D721Med (cell line): ENCODE data around the gene CHST11.

Source experiments
- DNase-seq: peaks from one replicate; pipeline ENCODE4 v3.0.0; 2011; ENCODE audit warnings: low spot score; ENCODE audit not compliant: insufficient read length
- FAIRE-seq: peaks from 2 replicates; lab custom pipeline; 2011; peaks lifted over from hg19 to GRCh38; lab: Jason Lieb, UNC
- TF ChIP-seq, protein P1 (sequence below): IDR thresholded peaks from 2 replicates; pipeline ENCODE4 v1.5.1; 2012; ENCODE audit warnings: mild to moderate bottlenecking, control low read depth; ENCODE audit not compliant: insufficient read depth; ENCODE audit errors: missing control alignments

CHST11 gene

GRCh38 chr12:104516821-104517220 is 60.1 kb downstream of the CHST11 start:
- TF ChIP-seq, protein P1, sequence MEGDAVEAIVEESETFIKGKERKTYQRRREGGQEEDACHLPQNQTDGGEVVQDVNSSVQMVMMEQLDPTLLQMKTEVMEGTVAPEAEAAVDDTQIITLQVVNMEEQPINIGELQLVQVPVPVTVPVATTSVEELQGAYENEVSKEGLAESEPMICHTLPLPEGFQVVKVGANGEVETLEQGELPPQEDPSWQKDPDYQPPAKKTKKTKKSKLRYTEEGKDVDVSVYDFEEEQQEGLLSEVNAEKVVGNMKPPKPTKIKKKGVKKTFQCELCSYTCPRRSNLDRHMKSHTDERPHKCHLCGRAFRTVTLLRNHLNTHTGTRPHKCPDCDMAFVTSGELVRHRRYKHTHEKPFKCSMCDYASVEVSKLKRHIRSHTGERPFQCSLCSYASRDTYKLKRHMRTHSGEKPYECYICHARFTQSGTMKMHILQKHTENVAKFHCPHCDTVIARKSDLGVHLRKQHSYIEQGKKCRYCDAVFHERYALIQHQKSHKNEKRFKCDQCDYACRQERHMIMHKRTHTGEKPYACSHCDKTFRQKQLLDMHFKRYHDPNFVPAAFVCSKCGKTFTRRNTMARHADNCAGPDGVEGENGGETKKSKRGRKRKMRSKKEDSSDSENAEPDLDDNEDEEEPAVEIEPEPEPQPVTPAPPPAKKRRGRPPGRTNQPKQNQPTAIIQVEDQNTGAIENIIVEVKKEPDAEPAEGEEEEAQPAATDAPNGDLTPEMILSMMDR, result no peak
- FAIRE-seq (no peak), DNase-seq (no peak)

- no peak for FAIRE-seq
- TF ChIP-seq, protein P1, result no peak
- no peak for DNase-seq
Observed at GRCh38 chr12:104517880-104518279, 61.1 kb downstream of the CHST11 start.

- no peak for DNase-seq
- no peak for FAIRE-seq
- TF ChIP-seq, protein P1, result no peak
Observed at GRCh38 chr12:104519190-104520019, 62.7 kb downstream of the CHST11 start.

DNA sequence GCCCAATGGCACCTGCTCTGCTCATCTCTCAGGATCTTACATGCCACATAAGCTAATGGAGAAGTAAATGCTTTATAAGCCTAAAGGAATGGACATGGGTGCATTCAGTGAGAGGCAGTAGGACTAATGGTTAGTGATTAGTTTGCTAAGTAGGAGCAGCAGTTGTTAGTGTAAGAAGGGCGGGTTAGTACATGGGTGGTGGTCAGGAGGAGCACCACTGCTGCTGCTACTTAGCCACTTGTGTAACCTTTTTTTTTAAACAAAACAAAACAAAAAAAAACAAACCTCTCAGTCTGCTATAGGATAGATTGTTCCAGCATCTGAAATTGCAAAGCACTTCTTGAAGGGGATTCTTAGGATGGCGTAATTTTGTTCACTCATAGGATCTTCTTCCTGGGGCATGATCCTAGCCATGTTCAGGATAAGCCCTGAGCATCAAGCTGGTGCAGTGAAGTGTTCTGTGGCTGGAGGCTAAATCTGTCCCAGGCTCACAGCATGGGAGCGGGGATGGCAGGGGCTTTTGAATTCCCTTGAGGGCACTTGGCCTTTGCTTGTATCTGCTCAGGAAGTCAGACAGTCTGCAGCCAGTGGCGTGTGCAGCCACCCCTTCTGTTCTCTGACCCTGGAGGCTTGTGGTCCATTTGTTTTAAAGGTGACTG is 63.6 kb downstream of the CHST11 start:
- TF ChIP-seq, protein P1, result no peak
- DNase-seq, result peak; percentile 48
- peak; percentile 25 for FAIRE-seq

DNA sequence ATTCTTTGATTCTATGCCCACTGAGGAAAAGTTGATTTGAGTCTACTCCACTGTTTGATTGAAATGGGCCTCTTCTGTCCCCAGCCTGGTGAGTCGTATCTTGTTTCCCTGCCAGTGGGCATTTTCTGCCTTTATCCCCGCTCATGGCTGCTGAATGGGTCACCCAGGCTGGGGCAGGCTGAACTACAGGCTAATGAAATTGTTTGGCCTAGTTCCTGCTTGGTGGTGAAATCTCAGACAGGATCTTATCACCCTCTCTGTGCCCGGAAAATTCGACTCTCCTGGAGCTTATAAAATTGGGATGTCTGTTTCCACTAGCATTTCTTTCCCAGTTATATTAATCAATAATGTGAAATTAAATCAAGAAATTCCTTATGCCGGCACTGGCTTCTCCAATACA is 65.0 kb downstream of the CHST11 start:
- FAIRE-seq, result no peak
- TF ChIP-seq, protein P1, result no peak
- no peak for DNase-seq

DNA sequence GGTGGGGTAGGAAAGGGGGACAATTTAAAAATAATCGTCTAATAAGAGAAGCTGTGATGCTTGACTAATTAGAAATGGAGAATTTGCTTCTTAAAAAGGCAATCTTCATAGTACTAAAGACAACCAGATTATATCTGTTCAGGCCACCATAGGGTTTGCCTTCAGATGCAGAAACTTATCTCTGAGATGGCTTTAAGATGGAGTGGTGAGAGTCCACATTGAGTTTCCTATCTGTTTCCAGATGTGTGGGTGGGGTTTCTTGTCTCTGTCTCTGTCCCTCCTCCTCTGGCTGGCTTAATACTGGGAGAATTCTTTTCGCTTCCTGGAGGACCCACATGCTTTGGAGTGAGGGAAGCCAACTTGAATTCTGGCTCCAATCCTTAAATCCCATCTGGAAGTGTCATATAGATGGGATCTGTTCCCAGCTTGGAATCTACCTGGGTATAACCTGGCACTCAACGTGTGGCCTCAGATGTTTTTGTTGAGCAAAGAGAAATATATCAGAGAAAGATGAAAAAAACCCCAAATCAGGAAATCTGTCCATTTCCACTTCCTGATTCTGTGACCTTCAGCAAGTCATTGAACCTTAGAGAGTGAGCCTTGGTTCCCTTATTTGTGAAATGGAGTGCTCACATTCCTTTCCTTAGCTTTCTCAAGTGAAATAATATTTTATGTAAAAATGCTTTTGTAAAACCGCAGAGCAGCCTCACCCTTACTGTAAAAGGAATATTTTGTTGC is 66.4 kb downstream of the CHST11 start:
- DNase-seq (no peak), FAIRE-seq (no peak)
- TF ChIP-seq, protein P1, result no peak
